ENCODE data around the gene NEGR1.

DNA sequence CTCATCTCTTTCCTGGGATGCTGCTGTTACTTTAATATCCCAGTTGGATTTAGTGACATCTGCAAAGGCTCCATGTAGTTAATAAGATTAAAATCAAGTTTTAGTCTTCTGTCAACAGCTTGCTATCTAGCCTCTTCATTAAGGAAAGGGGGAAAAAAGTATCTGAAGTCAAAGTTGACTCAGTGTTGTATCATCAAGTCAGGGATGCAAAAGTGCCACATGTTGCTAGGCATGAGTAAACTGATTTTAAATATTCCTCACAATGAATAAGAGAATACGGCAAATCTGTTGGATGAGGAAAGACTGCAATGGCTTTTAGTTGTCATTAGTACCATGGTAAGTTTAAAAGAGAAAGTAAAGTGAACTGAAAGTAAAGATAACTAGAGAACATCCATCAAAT, 818.3 kb downstream of the NEGR1 start:
- TF ChIP-seq, protein P1, sequence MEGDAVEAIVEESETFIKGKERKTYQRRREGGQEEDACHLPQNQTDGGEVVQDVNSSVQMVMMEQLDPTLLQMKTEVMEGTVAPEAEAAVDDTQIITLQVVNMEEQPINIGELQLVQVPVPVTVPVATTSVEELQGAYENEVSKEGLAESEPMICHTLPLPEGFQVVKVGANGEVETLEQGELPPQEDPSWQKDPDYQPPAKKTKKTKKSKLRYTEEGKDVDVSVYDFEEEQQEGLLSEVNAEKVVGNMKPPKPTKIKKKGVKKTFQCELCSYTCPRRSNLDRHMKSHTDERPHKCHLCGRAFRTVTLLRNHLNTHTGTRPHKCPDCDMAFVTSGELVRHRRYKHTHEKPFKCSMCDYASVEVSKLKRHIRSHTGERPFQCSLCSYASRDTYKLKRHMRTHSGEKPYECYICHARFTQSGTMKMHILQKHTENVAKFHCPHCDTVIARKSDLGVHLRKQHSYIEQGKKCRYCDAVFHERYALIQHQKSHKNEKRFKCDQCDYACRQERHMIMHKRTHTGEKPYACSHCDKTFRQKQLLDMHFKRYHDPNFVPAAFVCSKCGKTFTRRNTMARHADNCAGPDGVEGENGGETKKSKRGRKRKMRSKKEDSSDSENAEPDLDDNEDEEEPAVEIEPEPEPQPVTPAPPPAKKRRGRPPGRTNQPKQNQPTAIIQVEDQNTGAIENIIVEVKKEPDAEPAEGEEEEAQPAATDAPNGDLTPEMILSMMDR (IDR thresholded peaks at IDR 0.05; ENCODE audit: low read depth, low read length, missing input control), result no peak
- TF ChIP-seq GABPA (IDR thresholded peaks at IDR 0.05 in 1 of 2, conservative IDR thresholded peaks at IDR 0.05 in 1 of 2) (no peak), TAF1 (conservative IDR thresholded peaks at IDR 0.05) (no peak), NR2F2 (IDR thresholded peaks at IDR 0.05) (no peak), JUND (IDR thresholded peaks at IDR 0.05) (no peak)
- TF ChIP-seq, protein P2, sequence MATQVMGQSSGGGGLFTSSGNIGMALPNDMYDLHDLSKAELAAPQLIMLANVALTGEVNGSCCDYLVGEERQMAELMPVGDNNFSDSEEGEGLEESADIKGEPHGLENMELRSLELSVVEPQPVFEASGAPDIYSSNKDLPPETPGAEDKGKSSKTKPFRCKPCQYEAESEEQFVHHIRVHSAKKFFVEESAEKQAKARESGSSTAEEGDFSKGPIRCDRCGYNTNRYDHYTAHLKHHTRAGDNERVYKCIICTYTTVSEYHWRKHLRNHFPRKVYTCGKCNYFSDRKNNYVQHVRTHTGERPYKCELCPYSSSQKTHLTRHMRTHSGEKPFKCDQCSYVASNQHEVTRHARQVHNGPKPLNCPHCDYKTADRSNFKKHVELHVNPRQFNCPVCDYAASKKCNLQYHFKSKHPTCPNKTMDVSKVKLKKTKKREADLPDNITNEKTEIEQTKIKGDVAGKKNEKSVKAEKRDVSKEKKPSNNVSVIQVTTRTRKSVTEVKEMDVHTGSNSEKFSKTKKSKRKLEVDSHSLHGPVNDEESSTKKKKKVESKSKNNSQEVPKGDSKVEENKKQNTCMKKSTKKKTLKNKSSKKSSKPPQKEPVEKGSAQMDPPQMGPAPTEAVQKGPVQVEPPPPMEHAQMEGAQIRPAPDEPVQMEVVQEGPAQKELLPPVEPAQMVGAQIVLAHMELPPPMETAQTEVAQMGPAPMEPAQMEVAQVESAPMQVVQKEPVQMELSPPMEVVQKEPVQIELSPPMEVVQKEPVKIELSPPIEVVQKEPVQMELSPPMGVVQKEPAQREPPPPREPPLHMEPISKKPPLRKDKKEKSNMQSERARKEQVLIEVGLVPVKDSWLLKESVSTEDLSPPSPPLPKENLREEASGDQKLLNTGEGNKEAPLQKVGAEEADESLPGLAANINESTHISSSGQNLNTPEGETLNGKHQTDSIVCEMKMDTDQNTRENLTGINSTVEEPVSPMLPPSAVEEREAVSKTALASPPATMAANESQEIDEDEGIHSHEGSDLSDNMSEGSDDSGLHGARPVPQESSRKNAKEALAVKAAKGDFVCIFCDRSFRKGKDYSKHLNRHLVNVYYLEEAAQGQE (IDR thresholded peaks at IDR 0.05), result no peak
- TF ChIP-seq, protein P3, sequence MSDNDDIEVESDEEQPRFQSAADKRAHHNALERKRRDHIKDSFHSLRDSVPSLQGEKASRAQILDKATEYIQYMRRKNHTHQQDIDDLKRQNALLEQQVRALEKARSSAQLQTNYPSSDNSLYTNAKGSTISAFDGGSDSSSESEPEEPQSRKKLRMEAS (IDR thresholded peaks at IDR 0.05), result no peak
